KBM-7 (cell line): ENCODE measurements around the gene TMEM47.
A peak's percentile ranks its signal among the peaks of the same experiment; 100 is the strongest.

Experiments
- DNase-seq: peaks from one replicate; pipeline ENCODE4 v3.0.0-alpha.2; 2015
- in situ Hi-C: fragments of 300-500 bp; cut with MboI; formaldehyde crosslinking; loops from 2 replicates; pipeline ENCODE4 v1.14.3; 2020; ENCODE audit warnings: low sequenced_read_pairs, low pct_unique_long_range_greater_than_20kb, mixed read lengths

The TMEM47 gene

GRCh38 chrX:34586936-34587335 lies 70.1 kb downstream of the TMEM47 start:
- in situ Hi-C loops = no loop called here
- DNase-seq = no peak

GRCh38 chrX:34586346-34586911 lies 70.7 kb downstream of the TMEM47 start:
- in situ Hi-C loops = no loop called here
- no peak for DNase-seq

GRCh38 chrX:34585561-34585960 lies 71.5 kb downstream of the TMEM47 start:
- no peak for DNase-seq
- in situ Hi-C loops = no loop called here

GRCh38 chrX:34584781-34585180 lies 72.3 kb downstream of the TMEM47 start:
- no peak for DNase-seq
- in situ Hi-C loops = no loop called here

- in situ Hi-C loops = no loop called here
- no peak for DNase-seq
These were observed 77.0 kb downstream of the TMEM47 start for GRCh38 chrX:34580069-34580468.

- in situ Hi-C loops = no loop called here
- peak; percentile 36 for DNase-seq
These were observed 78.8 kb downstream of the TMEM47 start for GRCh38 chrX:34578237-34578636.
